Esophagus muscularis mucosa (tissue), 3 donors: ENCODE measurements around the gene KDELR1.
A peak's percentile ranks its signal among the peaks of the same experiment; 100 is the strongest.

ENCODE experiments used
- CTCF ChIP-seq, 3 experiments: fragments of 200-600 bp in 2 of 3; fragments of 450-650 bp in 1 of 3; sonication (generic) in 2 of 3; IDR thresholded peaks; one replicate each; pipeline ENCODE4 v1.5.1; 2017 to 2019; ENCODE audit warnings: antibody characterized with exemption in 3 of 3, mild to moderate bottlenecking in 2 of 3, moderate library complexity in 1 of 3
- POLR2A ChIP-seq: fragments of 450-650 bp; IDR thresholded peaks from one replicate; pipeline ENCODE4 v1.6.1; 2017; ENCODE audit warnings: antibody characterized with exemption, moderate library complexity, mild to moderate bottlenecking, low read depth
- POLR2AphosphoS5 ChIP-seq, 2 donors: sonication (generic); formaldehyde crosslinking; IDR thresholded peaks; one replicate each; pipeline ENCODE4 v1.6.1; 2017; ENCODE audit warnings: antibody characterized with exemption in 2 of 2

GRCh38 chr19:48390188-48391099, 907 bp downstream of the KDELR1 start:
- TF ChIP-seq CTCF (IDR thresholded peaks at IDR 0.05) (peak; percentile 69 to 84 (median 82)), POLR2A (no peak), POLR2AphosphoS5 (IDR thresholded peaks at IDR 0.05) (peak in 1 of 2 donors; percentile 31)
